Activated CD8-positive, alpha-beta memory T cell treated with anti-CD3 and anti-CD28 coated beads, Interleukin-2, amount 10 ng/mL, durations not matched to agents 7 days and 5 days (primary cell): ENCODE results near the gene NTRK3. TPM values are rescaled to one million over a fixed set of nuclear protein-coding genes. Genes with fewer than 3 reads are reported as not detected.

Experiments used
- ATAC-seq: fragments of 150-1000 bp; cut with Tn5 transposase; one replicate; pipeline ENCODE4 v1.10.0; 2021; ENCODE audit warnings: moderate library complexity
- CTCF ChIA-PET: fragments of 350-600 bp; sonication (Branson Sonifier 250); formaldehyde crosslinking; loops from one replicate; lab custom pipeline; 2021; ENCODE audit warnings: antibody characterized with exemption; lab: Charles Lee
- DNase-seq: peaks from one replicate; pipeline ENCODE4 v3.0.0-alpha.2; 2020
- H3K27ac Mint-ChIP-seq: one replicate; pipeline ENCODE4 v1.8.0; 2021; ENCODE audit warnings: mild to moderate bottlenecking, mixed read lengths
- H3K27me3 Mint-ChIP-seq: one replicate; pipeline ENCODE4 v1.8.0; 2021; ENCODE audit warnings: mixed read lengths
- H3K36me3 Mint-ChIP-seq: one replicate; pipeline ENCODE4 v1.8.0; 2021; ENCODE audit warnings: mild to moderate bottlenecking, mixed read lengths
- H3K4me1 Mint-ChIP-seq: one replicate; pipeline ENCODE4 v1.8.0; 2021; ENCODE audit warnings: mixed read lengths
- H3K4me3 Mint-ChIP-seq: one replicate; pipeline ENCODE4 v1.8.0; 2021; ENCODE audit warnings: mild to moderate bottlenecking, moderate library complexity, mixed read lengths
- H3K9me3 Mint-ChIP-seq: one replicate; pipeline ENCODE4 v1.8.0; 2022; ENCODE audit warnings: low read depth, mixed read lengths
- total RNA-seq, 2 experiments: library from RNA; stranded (reverse); gene quantifications; one replicate each; pipeline ENCODE4 v1.2.3, GENCODE V29; 2021

The NTRK3 gene
- total RNA-seq, 2 experiments from 2014 or later = not detected

DNA sequence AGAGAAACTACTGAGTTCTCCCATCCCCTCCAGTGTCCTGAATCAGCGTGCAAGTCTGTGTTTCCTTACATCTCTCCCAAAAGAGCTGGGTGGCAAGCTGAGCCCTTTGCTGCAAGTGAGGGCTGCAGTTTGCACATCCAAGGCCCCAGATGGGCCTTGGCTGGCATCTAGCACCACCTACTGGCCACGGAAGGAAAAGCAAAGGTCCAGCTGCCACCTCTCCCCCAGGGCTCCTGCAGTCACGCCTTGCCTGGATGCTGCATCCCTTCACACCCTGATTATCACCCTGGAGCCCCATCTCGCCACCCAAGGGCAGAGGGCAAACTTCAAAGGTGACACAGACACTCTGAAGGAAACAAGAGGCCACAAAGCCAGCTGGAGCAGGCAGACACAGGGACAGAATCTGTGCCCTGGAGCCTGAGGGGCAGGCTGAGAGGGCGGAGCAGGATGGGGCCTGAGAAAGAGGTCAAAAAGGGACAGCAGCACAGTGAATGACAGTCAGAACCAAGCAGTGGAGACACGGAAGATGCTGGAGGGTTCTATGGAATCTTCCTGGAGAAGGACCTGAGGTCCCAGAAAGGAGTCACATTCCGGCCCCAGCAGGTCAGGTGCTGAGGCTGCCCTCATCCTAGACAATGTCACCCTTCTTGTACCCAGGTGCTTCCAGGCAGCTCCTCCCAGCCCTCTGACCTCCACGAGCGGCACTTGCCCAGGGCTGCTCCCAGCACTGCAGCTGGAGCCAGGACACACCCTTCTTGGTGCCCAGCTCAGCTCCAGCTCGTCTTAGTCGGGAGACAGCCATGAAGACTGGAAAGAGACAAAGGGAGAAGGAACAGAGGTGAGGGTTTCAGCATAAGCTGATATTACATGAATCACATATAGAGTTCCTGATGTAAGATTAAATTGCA lies 18.3 kb upstream of the NTRK3 start:
- DNase-seq (peak; percentile 66), ATAC-seq (peak; percentile 58)
- Mint-ChIP-seq H3K27ac (no peak overlapping the region), H3K4me1 (no peaks in the 10 kb centered on the region), H3K9me3 (no peaks in the 10 kb centered on the region), H3K36me3 (no peaks in the 10 kb centered on the region), H3K4me3 (no peak overlapping the region), H3K27me3 (peaks cover 23% of the 10 kb centered on the region)
- CTCF ChIA-PET = interaction anchor here (1.1 to 4.5 kb wide), 8 partner anchors 10 to 270 kb away, joined by 3 to 35 read pairs (median 5); no protein-coding TSS in a partner anchor

DNA sequence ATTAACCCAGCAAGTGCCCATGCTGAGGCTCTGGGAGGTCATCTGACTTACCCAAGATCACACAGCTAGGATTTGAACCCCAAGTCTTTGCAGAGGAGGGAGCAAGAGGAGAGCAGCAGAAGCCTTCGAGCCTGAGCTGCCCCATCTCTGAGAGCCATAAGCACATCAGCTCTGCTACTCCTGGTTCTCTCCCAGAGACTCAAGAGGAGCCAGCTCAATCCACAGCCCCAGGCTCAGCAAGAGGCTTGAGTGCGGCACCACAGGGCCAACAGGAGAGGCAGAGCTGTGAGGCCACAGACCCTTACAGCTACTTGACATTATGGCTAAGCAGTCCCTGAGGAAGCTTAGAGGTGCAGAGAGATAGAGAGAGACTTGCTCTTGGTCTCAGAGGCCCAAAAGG lies 15.9 kb upstream of the NTRK3 start:
- H3K27ac Mint-ChIP-seq = no peak overlapping the region
- CTCF ChIA-PET = interaction anchor here (4.5 kb wide), 1 partner anchor 26 kb away, joined by 35 read pairs; no protein-coding TSS in a partner anchor
- H3K4me1 Mint-ChIP-seq = no peaks in the 10 kb centered on the region
- no peaks in the 10 kb centered on the region for H3K9me3 Mint-ChIP-seq
- no peaks in the 10 kb centered on the region for H3K36me3 Mint-ChIP-seq
- ATAC-seq = no peak
- H3K27me3 Mint-ChIP-seq = peaks cover 11% of the 10 kb centered on the region
- no peak overlapping the region for H3K4me3 Mint-ChIP-seq
- no peak for DNase-seq

DNA sequence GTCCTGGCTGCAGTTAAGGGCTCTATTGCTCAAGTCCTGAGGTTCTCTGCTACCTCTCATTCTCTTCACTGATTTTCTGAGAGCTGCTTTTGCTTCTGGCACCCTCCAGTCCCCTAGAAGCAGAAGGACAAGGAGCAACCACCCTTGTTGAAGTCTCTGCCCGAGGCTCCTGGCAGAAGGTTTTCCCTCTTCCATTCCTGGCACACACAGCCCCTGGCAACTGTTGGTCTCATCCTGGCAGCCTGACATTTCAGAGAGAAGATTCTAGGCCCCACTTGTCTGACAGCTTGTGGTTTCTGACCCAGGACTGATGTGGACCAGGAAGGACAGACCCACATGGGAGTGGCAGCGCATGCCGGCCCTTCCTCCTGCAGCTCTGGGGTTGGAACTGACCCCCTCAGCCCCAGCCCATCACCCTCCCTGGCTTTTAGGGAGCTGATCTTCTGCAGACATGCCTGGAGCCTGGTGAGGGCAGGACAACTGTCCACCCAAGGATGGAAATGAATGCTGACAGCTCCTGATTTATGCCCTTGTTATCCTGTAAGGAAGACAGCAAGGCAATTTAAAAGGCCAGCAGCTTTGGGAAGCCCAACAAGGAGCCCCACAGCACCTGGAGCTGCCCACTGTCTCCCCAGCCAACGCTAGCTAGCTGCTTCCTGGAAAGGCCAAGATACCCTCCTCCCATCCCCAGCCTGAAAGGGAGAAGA lies 13.0 kb upstream of the NTRK3 start:
- H3K4me1 Mint-ChIP-seq = no peaks in the 10 kb centered on the region
- no peak overlapping the region for H3K4me3 Mint-ChIP-seq
- no peaks in the 10 kb centered on the region for H3K36me3 Mint-ChIP-seq
- peaks cover 10% of the 10 kb centered on the region for H3K27me3 Mint-ChIP-seq
- DNase-seq = no peak
- no peaks in the 10 kb centered on the region for H3K9me3 Mint-ChIP-seq
- ATAC-seq = no peak
- no peak overlapping the region for H3K27ac Mint-ChIP-seq
- CTCF ChIA-PET = no interaction called here

DNA sequence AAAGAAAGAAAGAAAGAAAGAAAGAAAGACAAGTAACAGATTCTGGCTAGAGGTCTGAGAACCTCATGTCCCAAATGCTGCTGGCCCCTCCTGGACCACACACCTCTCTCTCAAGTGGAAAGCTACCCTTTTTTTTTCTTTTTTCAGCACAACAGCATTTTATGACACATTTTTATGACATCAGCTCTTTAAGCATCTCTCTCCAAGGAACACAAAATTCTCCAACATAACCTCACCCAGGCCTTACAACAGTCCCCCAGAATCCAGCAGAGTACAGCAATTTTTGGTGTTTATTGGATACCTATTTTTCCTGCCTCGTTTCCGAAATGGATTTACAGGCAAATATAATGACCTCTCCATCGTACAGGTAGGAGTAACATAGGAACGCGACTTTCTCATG lies 11.2 kb upstream of the NTRK3 start:
- no peak overlapping the region for H3K4me3 Mint-ChIP-seq
- H3K36me3 Mint-ChIP-seq = no peaks in the 10 kb centered on the region
- ATAC-seq (no peak), DNase-seq (no peak)
- no peak overlapping the region for H3K27ac Mint-ChIP-seq
- CTCF ChIA-PET = no interaction called here
- H3K9me3 Mint-ChIP-seq = no peaks in the 10 kb centered on the region
- H3K4me1 Mint-ChIP-seq = no peaks in the 10 kb centered on the region
- H3K27me3 Mint-ChIP-seq = peaks cover 16% of the 10 kb centered on the region

DNA sequence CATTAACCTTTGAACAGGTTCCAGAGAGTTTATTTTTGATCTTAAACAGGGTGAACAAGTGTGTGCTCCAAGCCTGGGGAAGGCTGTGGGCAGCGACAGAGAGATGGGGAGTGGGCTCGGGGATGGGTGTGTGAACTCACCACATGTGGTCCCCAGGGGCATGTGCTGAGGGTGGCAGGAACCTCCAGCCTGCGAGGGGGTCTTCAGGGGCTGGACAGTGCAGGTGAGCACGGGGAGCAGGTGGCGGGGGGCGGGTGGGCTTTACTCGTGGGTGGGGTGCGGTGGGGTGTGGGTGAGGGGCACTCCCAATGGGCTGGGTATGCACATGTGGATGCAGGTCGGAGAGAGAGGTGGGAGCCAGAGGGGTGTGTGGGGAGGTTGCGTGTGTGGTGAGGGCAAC lies 9.6 kb upstream of the NTRK3 start:
- no peak overlapping the region for H3K27ac Mint-ChIP-seq
- CTCF ChIA-PET = no interaction called here
- ATAC-seq (no peak), DNase-seq (no peak)
- H3K9me3 Mint-ChIP-seq = no peaks in the 10 kb centered on the region
- H3K4me1 Mint-ChIP-seq = no peaks in the 10 kb centered on the region
- no peak overlapping the region for H3K4me3 Mint-ChIP-seq
- H3K36me3 Mint-ChIP-seq = no peaks in the 10 kb centered on the region
- H3K27me3 Mint-ChIP-seq = peaks cover 18% of the 10 kb centered on the region

DNA sequence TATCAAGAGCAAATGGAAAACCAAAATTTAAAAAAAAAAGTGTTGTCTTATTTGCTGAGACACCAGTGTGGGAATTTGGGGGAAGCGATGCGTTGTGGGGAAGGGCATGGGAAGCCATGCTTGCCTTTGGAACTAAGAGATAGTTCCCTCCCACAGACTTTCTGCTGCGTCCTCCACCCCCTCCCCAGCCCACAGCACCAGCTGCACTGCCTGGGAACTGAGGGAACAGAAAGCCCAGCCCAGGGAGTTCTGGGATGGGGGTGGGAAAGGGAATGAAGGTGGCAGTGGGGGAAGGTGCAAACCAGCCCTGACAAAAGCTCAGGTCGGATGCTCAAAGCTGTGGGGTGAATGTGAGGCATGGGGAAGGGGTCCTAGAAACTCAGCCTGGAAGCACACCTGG lies 8.1 kb upstream of the NTRK3 start:
- no peak for ATAC-seq
- Mint-ChIP-seq H3K36me3 (no peaks in the 10 kb centered on the region), H3K4me1 (no peaks in the 10 kb centered on the region), H3K27me3 (peaks cover 26% of the 10 kb centered on the region), H3K27ac (no peak overlapping the region), H3K9me3 (no peaks in the 10 kb centered on the region), H3K4me3 (no peak overlapping the region)
- no peak for DNase-seq
- CTCF ChIA-PET = no interaction called here

DNA sequence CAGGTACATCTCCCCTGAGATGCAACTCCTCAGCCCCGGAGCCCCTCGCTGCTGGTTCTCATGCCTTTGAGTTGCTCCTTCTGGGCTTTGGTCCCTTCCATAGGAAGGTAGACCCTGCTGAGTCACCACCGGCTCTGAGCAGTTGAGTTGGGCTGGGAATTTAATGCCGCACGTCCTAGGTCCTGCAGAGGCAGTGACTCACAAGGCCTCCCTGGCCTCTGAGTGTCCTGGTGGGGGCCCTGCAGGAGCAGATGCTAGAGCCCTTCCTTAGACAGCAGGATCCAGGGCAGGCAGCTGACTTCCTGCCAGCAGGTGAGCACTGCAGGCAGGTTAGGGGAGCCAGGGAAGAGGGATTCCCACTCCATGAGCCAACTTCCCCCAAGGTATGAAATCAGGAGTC lies 5.5 kb upstream of the NTRK3 start:
- peaks cover 52% of the 10 kb centered on the region for H3K27me3 Mint-ChIP-seq
- CTCF ChIA-PET = no interaction called here

DNA sequence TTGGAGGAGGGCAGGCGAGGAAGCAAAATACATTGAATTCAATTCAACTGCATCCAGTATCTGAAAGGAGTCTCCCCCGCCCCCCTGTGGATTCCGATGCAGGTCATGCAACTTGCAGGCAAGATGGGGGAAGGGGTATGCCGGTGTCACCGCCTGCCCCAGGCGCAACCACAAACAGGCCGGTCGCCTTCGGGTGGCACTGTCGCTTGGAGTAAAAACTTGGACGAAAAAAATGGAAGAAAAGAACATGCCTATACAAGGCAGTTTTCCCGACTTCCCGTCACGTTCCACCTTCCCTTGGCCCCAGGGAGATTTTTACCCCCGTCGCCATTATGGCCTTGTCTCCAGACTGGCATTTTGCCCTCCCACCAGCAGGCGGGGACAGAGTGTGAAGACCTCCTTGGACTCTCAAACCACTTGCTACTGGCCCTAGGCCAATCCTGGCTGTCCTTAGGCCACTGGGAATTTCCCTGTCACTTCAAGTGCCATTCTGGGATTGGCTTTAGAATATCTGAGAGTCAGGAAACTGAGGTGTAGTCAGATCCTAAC lies 1.6 kb upstream of the NTRK3 start:
- no peak for ATAC-seq
- CTCF ChIA-PET = interaction anchor here (0.9 to 1.7 kb wide), 3 partner anchors 9 to 14 kb away, joined by 4 to 6 read pairs (median 5); no protein-coding TSS in a partner anchor
- DNase-seq = no peak
- Mint-ChIP-seq H3K27ac (peak overlapping the region; percentile 47), H3K27me3 (peaks cover 75% of the 10 kb centered on the region), H3K4me1 (peaks cover 15% of the 10 kb centered on the region), H3K4me3 (no peak overlapping the region), H3K36me3 (no peaks in the 10 kb centered on the region), H3K9me3 (no peaks in the 10 kb centered on the region)

More for the DNA sequence above, 5.5 kb upstream of the NTRK3 start:
- DNase-seq (no peak), ATAC-seq (no peak)
- Mint-ChIP-seq H3K36me3 (no peaks in the 10 kb centered on the region), H3K9me3 (no peaks in the 10 kb centered on the region), H3K4me3 (no peak overlapping the region), H3K27ac (no peak overlapping the region), H3K4me1 (peaks cover 6% of the 10 kb centered on the region)

DNA sequence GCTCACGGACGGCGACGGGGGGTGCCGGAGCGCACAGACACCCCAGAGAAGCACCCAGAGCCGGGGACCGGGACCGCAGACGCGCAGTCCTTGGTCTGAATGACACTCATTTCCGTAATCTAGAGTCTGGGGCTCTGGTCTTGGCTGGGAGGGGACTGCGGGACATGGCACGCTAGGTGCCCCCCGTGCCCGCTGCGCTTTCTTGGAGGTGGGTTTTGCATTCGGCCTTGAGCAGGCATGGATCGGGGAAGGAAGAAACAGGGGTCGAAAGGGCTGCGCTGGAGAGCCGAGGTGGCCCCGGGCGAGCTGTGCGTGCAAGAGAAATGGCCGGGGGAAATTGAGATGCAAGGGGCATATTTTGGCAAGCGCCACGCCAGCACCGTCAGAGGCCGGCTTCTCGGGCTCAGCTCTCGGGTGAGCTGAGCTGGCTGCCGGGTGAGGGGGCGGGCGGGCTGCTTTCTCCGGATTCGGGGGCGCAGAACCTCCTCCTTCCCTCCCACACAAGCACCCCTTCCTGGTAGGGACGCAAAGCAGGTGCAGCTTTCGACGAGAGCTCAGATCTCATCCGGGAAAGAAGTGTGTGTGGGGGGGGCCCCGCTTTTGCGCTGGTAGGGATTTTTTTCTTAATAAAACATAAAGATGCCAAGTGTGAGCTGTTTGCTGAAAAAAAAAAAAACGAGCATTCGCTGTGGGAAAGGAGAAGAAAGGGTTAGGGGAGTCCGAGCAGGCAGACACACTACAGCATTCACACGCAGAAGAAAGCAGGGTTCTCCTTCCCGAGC lies 963 bp upstream of the NTRK3 start:
- H3K9me3 Mint-ChIP-seq = no peaks in the 10 kb centered on the region
- H3K4me1 Mint-ChIP-seq = peaks cover 15% of the 10 kb centered on the region
- peak overlapping the region; percentile 61 for H3K4me3 Mint-ChIP-seq
- ATAC-seq (peak; percentile 46), DNase-seq (no peak)
- H3K27ac Mint-ChIP-seq = peak overlapping the region; percentile 1
- H3K36me3 Mint-ChIP-seq = no peaks in the 10 kb centered on the region
- CTCF ChIA-PET = interaction anchor here (0.9 to 1.7 kb wide), 3 partner anchors 9 to 13 kb away, joined by 4 to 6 read pairs (median 5); no protein-coding TSS in a partner anchor
- H3K27me3 Mint-ChIP-seq = peaks cover 82% of the 10 kb centered on the region

DNA sequence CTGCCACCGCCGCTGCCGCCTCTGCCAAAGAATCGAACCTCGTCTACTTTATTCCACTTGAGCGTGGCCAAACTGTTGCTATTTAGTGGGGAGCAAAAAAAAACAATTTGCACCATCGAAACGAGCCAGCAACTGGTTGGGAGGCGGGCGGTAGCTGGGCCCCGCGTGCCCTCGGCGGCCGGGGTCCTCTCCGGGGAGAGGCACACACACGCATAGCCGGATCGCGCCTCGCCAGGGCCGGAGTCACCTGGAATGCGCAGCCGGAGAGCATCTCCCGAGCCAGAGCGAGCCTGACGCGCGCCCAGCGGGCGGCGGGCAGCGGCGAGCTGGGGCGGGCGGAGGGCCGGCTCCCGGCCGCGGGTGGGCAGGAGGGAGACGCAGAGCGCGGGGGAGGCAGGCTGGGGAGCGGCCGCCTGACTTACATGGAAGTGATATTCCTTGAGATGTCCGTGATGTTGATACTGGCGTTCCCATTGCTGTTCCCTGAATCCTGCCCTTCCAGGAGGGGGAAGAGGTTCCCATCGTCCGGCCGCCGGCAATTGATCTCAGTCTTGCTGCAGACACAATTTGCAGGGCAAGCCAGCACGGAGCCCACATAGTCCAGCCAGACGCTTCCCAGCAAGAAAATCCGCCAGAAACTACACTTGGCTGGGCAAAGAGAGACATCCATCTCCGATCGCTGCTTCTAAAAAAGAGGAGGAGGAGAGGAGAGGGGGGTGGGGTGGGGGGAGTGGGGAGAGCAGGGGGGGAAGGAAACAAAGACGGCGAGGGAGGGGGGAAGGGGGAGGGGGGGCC lies 858 bp downstream of the NTRK3 start:
- H3K4me1 Mint-ChIP-seq = peaks cover 15% of the 10 kb centered on the region
- no peak overlapping the region for H3K4me3 Mint-ChIP-seq
- H3K9me3 Mint-ChIP-seq = no peaks in the 10 kb centered on the region
- no peaks in the 10 kb centered on the region for H3K36me3 Mint-ChIP-seq
- no peak for DNase-seq
- CTCF ChIA-PET = interaction anchor here (0.9 kb wide), 1 partner anchor 13 kb away, joined by 3 read pairs; no protein-coding TSS in a partner anchor
- H3K27me3 Mint-ChIP-seq = peaks cover 74% of the 10 kb centered on the region
- H3K27ac Mint-ChIP-seq = no peak overlapping the region
- no peak for ATAC-seq

DNA sequence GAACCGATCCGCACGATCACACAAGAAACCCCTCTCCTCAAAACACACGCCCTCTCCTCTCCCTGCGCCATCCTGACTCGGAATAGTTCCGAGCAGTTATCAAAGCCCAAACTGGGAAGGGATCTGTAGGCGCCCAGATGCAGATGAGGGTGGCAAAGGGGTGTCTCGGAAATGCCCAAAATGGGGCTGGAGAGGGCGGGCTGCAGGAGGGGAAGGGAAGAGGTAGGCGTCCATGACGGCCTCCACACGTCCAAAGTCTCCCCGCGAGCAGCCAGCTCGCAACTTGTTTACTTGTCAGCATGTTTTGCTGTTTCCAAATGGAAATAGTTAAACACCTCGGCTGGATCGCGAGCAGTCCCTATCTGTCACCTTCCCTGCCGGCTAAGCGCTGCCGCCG lies 1.5 kb downstream of the NTRK3 start:
- no peak for DNase-seq
- CTCF ChIA-PET = interaction anchor here (0.9 kb wide), 1 partner anchor 12 kb away, joined by 3 read pairs; no protein-coding TSS in a partner anchor
- no peaks in the 10 kb centered on the region for H3K9me3 Mint-ChIP-seq

DNA sequence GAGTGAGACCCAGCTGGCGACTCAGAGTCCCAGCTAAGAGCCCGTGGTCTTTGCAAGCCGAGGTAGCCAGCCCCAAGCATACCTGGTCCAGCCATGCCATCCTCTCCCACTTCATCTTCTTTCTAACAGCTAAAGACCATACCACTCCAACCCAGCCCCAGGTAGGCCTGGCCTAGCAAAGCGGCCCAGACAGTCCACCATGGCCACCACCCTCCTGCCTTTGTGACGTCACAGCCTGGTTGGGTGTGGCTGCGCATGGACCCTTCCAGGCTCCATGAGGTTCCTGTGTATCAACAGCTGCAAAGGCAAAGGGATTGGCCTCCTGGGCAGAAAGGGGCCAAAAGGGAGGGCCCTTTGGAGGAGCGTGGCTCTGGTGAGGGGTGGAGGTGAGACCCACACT lies 4.1 kb downstream of the NTRK3 start:
- Mint-ChIP-seq H3K9me3 (no peaks in the 10 kb centered on the region), H3K4me3 (no peak overlapping the region), H3K36me3 (no peaks in the 10 kb centered on the region), H3K4me1 (peaks cover 11% of the 10 kb centered on the region), H3K27ac (no peak overlapping the region), H3K27me3 (peaks cover 42% of the 10 kb centered on the region)
- CTCF ChIA-PET = no interaction called here
- DNase-seq (no peak), ATAC-seq (no peak)

More for the DNA sequence above, 1.5 kb downstream of the NTRK3 start:
- H3K4me3 Mint-ChIP-seq = no peak overlapping the region
- H3K27me3 Mint-ChIP-seq = peaks cover 68% of the 10 kb centered on the region
- H3K4me1 Mint-ChIP-seq = peaks cover 15% of the 10 kb centered on the region
- ATAC-seq = no peak
- no peak overlapping the region for H3K27ac Mint-ChIP-seq
- H3K36me3 Mint-ChIP-seq = no peaks in the 10 kb centered on the region
